Coronary artery (tissue), 2 donors: ENCODE data around the gene FRMD4B.

Experiments
- DNase-seq: peaks from one replicate; pipeline ENCODE4 v3.0.0-alpha.2; 2017; ENCODE audit warnings: low spot score
- H3K27ac ChIP-seq, 2 donors: fragments of 200-600 bp; sonication (generic); one replicate each; pipeline ENCODE4 v1.5.1; 2016 to 2019
- H3K4me3 ChIP-seq: fragments of 200-600 bp; sonication (generic); 2 replicates; pipeline ENCODE4 v1.5.1; 2016; ENCODE audit warnings: mild to moderate bottlenecking, moderate library complexity
- TF ChIP-seq, protein P1 (sequence below): fragments of 200-600 bp; sonication (generic); IDR thresholded peaks from one replicate; pipeline ENCODE4 v1.5.1; 2019; ENCODE audit warnings: antibody characterized with exemption

Gene FRMD4B

GRCh38 chr3:69413551-69414207 lies 27.8 kb upstream of the FRMD4B start:
- H3K27ac ChIP-seq = no peak overlapping the region
- no peak for DNase-seq
- no peak overlapping the region for H3K4me3 ChIP-seq
- TF ChIP-seq, protein P1, sequence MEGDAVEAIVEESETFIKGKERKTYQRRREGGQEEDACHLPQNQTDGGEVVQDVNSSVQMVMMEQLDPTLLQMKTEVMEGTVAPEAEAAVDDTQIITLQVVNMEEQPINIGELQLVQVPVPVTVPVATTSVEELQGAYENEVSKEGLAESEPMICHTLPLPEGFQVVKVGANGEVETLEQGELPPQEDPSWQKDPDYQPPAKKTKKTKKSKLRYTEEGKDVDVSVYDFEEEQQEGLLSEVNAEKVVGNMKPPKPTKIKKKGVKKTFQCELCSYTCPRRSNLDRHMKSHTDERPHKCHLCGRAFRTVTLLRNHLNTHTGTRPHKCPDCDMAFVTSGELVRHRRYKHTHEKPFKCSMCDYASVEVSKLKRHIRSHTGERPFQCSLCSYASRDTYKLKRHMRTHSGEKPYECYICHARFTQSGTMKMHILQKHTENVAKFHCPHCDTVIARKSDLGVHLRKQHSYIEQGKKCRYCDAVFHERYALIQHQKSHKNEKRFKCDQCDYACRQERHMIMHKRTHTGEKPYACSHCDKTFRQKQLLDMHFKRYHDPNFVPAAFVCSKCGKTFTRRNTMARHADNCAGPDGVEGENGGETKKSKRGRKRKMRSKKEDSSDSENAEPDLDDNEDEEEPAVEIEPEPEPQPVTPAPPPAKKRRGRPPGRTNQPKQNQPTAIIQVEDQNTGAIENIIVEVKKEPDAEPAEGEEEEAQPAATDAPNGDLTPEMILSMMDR = no peak

DNA sequence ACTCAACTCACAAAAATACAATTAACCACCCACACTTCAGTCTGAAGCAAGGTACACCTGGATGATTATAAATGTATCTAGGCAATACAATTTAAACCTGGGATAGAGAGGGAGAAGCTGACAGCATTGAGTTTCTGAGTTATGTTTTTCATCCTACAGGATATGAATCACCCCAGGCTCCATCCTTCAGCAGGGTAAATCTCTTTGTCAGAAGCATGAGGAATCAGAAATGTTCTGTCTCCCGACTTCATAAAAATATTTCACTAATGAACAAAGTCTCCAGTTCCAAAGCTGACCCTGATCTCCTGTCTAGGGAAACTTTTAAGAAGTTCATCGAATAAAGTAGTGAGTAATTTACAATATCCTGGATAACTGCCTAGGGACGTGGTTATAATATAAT lies 25.5 kb upstream of the FRMD4B start:
- DNase-seq = no peak
- H3K27ac ChIP-seq = no peak overlapping the region
- H3K4me3 ChIP-seq = no peak overlapping the region
- TF ChIP-seq, protein P1 = no peak

GRCh38 chr3:69410301-69410700 lies 24.4 kb upstream of the FRMD4B start:
- TF ChIP-seq, protein P1 = peak; percentile 72
- Histone ChIP-seq H3K27ac (peak overlapping the region in 1 of 2 donors; percentile 77), H3K4me3 (peak overlapping the region; percentile 54)
- no peak for DNase-seq

DNA sequence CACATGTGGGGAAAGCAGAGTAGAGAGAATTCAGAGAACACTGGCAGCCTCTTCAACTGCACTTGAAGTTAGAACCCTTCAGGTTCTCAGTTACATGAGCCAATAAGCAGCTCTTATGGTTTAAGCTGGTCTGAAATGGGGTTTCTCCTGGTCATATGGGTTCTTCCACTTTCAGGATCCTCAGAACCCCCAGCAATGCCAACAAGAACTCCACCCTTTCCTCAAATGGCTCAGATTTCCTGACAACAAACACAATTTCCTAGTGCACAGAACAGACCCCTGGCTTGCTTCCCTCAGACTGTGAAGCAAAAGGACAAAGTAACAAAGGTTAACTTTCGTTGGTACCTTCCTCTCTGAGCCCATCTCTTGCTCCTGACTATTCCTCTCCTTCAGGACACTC lies 23.9 kb upstream of the FRMD4B start:
- TF ChIP-seq, protein P1 = no peak
- no peak for DNase-seq
- Histone ChIP-seq H3K27ac (peak overlapping the region in 1 of 2 donors; percentile 77), H3K4me3 (peak overlapping the region; percentile 54)

DNA sequence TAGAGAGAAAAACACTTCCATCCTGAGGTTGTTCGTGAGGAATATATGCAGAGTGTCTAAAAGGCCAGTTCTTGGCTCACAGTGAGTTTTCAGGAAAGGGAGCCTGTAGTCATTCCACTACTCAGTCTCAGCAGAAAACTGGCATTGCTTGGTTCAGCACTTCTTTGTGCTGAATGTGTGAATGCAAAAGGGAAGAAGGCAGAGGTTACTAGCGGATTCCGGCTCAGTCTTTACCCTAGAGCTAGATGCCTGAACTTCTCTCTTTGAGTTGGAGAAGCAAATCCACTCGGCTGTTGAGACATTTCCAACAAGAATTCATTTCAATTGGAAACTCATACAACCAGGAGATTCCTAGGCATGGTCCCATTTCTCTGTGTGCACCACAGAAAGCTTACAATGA lies 23.1 kb upstream of the FRMD4B start:
- DNase-seq = no peak
- TF ChIP-seq, protein P1 = no peak
- H3K27ac ChIP-seq = peak overlapping the region in 1 of 2 donors; percentile 77
- H3K4me3 ChIP-seq = no peak overlapping the region

DNA sequence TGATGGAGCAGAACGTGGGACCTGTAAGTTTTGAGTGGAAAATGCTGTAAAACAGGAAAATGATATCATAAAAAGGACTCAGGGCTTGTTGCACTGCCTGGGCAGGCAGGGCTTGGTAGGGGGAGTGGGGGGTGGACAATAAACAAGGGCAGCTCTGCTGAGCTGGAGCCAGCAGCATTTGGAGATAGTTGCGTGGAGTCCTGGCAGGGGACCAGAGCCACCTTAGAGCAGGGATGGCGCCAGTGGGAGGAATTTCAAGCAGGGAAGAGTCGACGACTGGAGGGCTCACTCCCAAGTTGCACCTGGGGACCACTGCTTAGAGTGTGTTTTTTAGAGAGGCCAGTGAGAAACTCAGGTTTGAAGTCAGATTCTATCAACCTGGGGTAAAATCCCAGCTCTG lies 22.7 kb upstream of the FRMD4B start:
- TF ChIP-seq, protein P1 = no peak
- H3K27ac ChIP-seq = peak overlapping the region in 1 of 2 donors; percentile 72
- DNase-seq = no peak
- H3K4me3 ChIP-seq = no peak overlapping the region

GRCh38 chr3:69407908-69408307 lies 22.0 kb upstream of the FRMD4B start:
- Histone ChIP-seq H3K27ac (no peak overlapping the region), H3K4me3 (no peak overlapping the region)
- no peak for DNase-seq
- TF ChIP-seq, protein P1 = no peak
